Mesenchymal stem cell (in vitro differentiated cells and primary cell): ENCODE results near the gene FGFRL1.

Experiments used
- DNase-seq: peaks from one replicate; pipeline ENCODE4 v3.0.0-alpha.2; 2013
- H2AFZ ChIP-seq: one replicate; pipeline ENCODE4 v1.6.1; 2013; ENCODE audit warnings: low read depth, mild to moderate bottlenecking, control low read depth, inconsistent platforms, low read length, moderate library complexity
- H2AK5ac ChIP-seq: 2 replicates; pipeline ENCODE4 v1.6.1; 2013; ENCODE audit warnings: low read length, moderate library complexity, mild to moderate bottlenecking, inconsistent platforms; ENCODE audit not compliant: severe bottlenecking
- H2BK120ac ChIP-seq: one replicate; pipeline ENCODE4 v1.6.1; 2013; ENCODE audit warnings: low read depth, mild to moderate bottlenecking, inconsistent platforms, low read length, moderate library complexity
- H2BK12ac ChIP-seq, 2 experiments: one replicate each; pipeline ENCODE4 v1.6.1; 2013; ENCODE audit warnings: inconsistent platforms in 2 of 2, low read length in 2 of 2, mild to moderate bottlenecking in 2 of 2, moderate library complexity in 2 of 2, control low read depth in 1 of 2
- H2BK15ac ChIP-seq: one replicate; pipeline ENCODE4 v1.6.1; 2013; ENCODE audit warnings: mild to moderate bottlenecking, low read depth, inconsistent platforms; ENCODE audit not compliant: poor library complexity, severe bottlenecking
- H2BK5ac ChIP-seq: 2 replicates; pipeline ENCODE4 v1.6.1; 2013; ENCODE audit warnings: low read depth, mild to moderate bottlenecking, low read length, control low read depth, inconsistent platforms; ENCODE audit not compliant: poor library complexity, severe bottlenecking
- H3K14ac ChIP-seq, 2 experiments: one replicate each; pipeline ENCODE4 v1.6.1; 2013; ENCODE audit warnings: inconsistent platforms in 2 of 2, low read length in 2 of 2, control low read depth in 1 of 2, mild to moderate bottlenecking in 1 of 2, moderate library complexity in 1 of 2
- H3K18ac ChIP-seq, 2 experiments: one replicate each; pipeline ENCODE4 v1.6.1; 2013; ENCODE audit warnings: inconsistent platforms in 2 of 2, low read length in 2 of 2, control low read depth in 1 of 2, low read depth in 1 of 2, mild to moderate bottlenecking in 1 of 2
- H3K23ac ChIP-seq, 2 experiments: one replicate each; pipeline ENCODE4 v1.6.1; 2013; ENCODE audit warnings: inconsistent platforms in 2 of 2, low read length in 2 of 2, mild to moderate bottlenecking in 2 of 2, moderate library complexity in 2 of 2, control low read depth in 1 of 2
- H3K27ac ChIP-seq: 2 replicates; pipeline ENCODE4 v1.5.1; 2013; ENCODE audit warnings: mild to moderate bottlenecking, moderate library complexity, low read length, control low read depth, inconsistent platforms; ENCODE audit not compliant: poor library complexity, severe bottlenecking
- H3K27me3 ChIP-seq, 2 experiments: 2 replicates each; pipeline versions ENCODE4 v1.6.1 to v1.7.0; 2013; ENCODE audit warnings: low read length in 2 of 2, mild to moderate bottlenecking in 2 of 2, moderate library complexity in 2 of 2, control low read depth in 1 of 2, inconsistent platforms in 1 of 2; ENCODE audit not compliant: control insufficient read depth in 1 of 2, insufficient read depth in 1 of 2
- H3K36me3 ChIP-seq, 2 experiments: 2 replicates each; pipeline versions ENCODE4 v1.6.1 to v1.7.0; 2013; ENCODE audit warnings: low read length in 2 of 2, control low read depth in 1 of 2, inconsistent platforms in 1 of 2, low read depth in 1 of 2, mild to moderate bottlenecking in 1 of 2; ENCODE audit not compliant: insufficient read depth in 2 of 2, control insufficient read depth in 1 of 2
- H3K4ac ChIP-seq, 2 experiments: one replicate each; pipeline ENCODE4 v1.6.1; 2013; ENCODE audit warnings: inconsistent platforms in 2 of 2, low read length in 2 of 2, mild to moderate bottlenecking in 2 of 2, moderate library complexity in 2 of 2, control low read depth in 1 of 2, low read depth in 1 of 2
- H3K4me1 ChIP-seq: 2 replicates; pipeline ENCODE4 v1.6.1; 2013; ENCODE audit warnings: low read depth, low read length, control low read depth; ENCODE audit not compliant: control insufficient read depth, insufficient read depth
- H3K4me2 ChIP-seq: 2 replicates; pipeline ENCODE4 v1.6.1; 2013; ENCODE audit warnings: low read length, mild to moderate bottlenecking, inconsistent platforms; ENCODE audit not compliant: poor library complexity, severe bottlenecking
- H3K4me3 ChIP-seq, 2 experiments: 2 replicates each; pipeline versions ENCODE4 v1.5.1 to v1.7.0; 2013; ENCODE audit warnings: low read length in 2 of 2, mild to moderate bottlenecking in 2 of 2, control low read depth in 1 of 2, low read depth in 1 of 2; ENCODE audit not compliant: insufficient read depth in 1 of 2
- H3K79me1 ChIP-seq: replicated peaks from 2 replicates; pipeline ENCODE4 v1.6.1; 2013; ENCODE audit warnings: mild to moderate bottlenecking, control low read depth, low read length, inconsistent platforms; ENCODE audit not compliant: poor library complexity, severe bottlenecking
- H3K9ac ChIP-seq: 2 replicates; pipeline ENCODE4 v1.7.0; 2013; ENCODE audit warnings: mild to moderate bottlenecking, low read length, moderate library complexity
- H3K9me3 ChIP-seq: 2 replicates; pipeline ENCODE4 v1.7.0; 2013; ENCODE audit warnings: mild to moderate bottlenecking, low read length; ENCODE audit not compliant: control insufficient read depth
- H4K8ac ChIP-seq: one replicate; pipeline ENCODE4 v1.6.1; 2013; ENCODE audit warnings: inconsistent platforms, mild to moderate bottlenecking, low read length, moderate library complexity
- H4K91ac ChIP-seq: one replicate; pipeline ENCODE4 v1.6.1; 2013; ENCODE audit warnings: mild to moderate bottlenecking, low read length, inconsistent platforms
- WGBS: methylation state at CpG from one replicate; pipeline ENCODE4 v1.1.7; 2013; ENCODE audit warnings: mixed read lengths; 5-methylcytosine and 5-hydroxymethylcytosine counted together

FGFRL1 gene

GRCh38 chr4:992297-993110, 18.9 kb upstream of the FGFRL1 start:
- Histone ChIP-seq H2BK5ac (no peak overlapping the region), H4K91ac (no peak overlapping the region), H3K14ac (peak overlapping the region in 1 of 2 experiments; percentile 19), H2AK5ac (no peak overlapping the region), H3K4me1 (peaks cover 39% of the 10 kb centered on the region), H2BK15ac (no peak overlapping the region), H3K23ac (no peak overlapping the region), H3K4me2 (peak overlapping the region; percentile 31), H3K9ac (no peak overlapping the region), H3K27ac (no peak overlapping the region), H3K4ac (no peak overlapping the region), H3K79me1 (peaks cover 23% of the 10 kb centered on the region), H3K4me3 (no peak overlapping the region), H3K36me3 (peaks cover 19 to 44% of the 10 kb centered on the region in 2 experiments), H3K18ac (no peak overlapping the region), H2BK12ac (no peak overlapping the region), H4K8ac (no peak overlapping the region), H3K9me3 (no peaks in the 10 kb centered on the region), H2BK120ac (no peak overlapping the region), H3K27me3 (peaks cover 13 to 18% of the 10 kb centered on the region in 2 experiments), H2AFZ (no peak overlapping the region)
- WGBS = 74% methylated on average over 24 of the region's 25 CpGs
- peak; percentile 71 for DNase-seq

DNA sequence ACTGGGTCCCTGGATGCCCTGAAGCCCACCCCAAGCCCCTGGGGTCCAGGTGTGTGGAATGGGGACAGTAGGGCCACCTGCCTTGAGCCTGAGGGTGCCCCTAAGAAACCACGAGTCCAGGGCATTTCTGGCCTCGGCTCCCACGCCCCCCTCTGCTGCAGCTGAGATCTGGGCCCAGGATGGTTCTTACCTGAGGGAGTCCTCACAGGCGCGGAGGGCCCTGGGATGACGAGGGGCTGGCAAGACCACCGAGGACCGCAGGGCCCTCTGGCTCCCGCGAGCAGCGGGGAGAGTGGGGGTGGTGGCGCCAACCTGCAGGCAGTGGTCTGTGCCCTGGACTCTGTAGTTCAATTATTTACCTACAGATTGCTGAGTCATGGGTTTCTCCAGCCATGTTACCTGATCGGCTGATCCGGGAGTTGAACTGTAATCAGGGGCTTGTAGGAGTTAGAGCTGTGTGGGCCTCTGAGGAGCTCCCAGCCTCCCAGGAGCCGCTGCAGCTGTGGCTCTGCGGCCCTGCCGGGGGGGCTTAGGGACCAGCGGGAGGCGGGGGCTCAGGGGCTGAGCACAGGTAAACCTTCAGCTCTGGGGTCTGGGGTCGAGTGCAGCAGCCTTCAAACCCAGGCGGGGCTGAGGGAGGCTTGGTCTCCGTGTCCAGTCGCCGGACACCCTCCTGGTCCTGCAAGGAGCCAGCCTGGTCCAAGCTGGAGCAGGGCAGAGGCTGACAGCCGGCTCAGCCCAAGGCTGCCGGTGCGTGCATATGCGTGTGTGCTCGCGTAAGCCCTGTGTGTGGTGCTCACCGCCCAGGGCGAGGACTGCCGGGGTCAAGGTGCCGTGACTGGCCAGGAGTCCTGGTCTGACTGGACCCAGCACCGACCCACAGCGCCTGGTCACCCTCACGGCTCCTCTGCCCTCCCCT, 18.1 kb upstream of the FGFRL1 start, which contains the start of gene SLC26A1:
TSS of gene SLC26A1 (minus strand) at position 294 of the 919 bp plus-strand sequence. CDS start 1,701 bp downstream, outside the sequence.
- H2BK12ac ChIP-seq = peak within 1 kb of the TSS in 1 of 2 experiments; percentile 15
- 89% methylated on average over 34 of the region's 37 CpGs for WGBS
- H2BK5ac ChIP-seq = no peak within 1 kb of the TSS
- H2AFZ ChIP-seq = no peak within 1 kb of the TSS
- H3K9ac ChIP-seq = no peak within 1 kb of the TSS
- peaks cover 18% of the 10 kb centered on the region for H3K79me1 ChIP-seq
- no peak within 1 kb of the TSS for H3K4me3 ChIP-seq
- no peak within 1 kb of the TSS for H3K27ac ChIP-seq
- no peak within 1 kb of the TSS for H4K8ac ChIP-seq
- H3K18ac ChIP-seq = no peak within 1 kb of the TSS
- peaks cover 22 to 26% of the 10 kb centered on the region in 2 experiments for H3K27me3 ChIP-seq
- peak within 1 kb of the TSS in 1 of 2 experiments; percentile 19 for H3K14ac ChIP-seq
- no peak within 1 kb of the TSS for H2AK5ac ChIP-seq
- H3K36me3 ChIP-seq = peaks cover 19 to 39% of the 10 kb centered on the region in 2 experiments
- H3K23ac ChIP-seq = no peak within 1 kb of the TSS
- no peak within 1 kb of the TSS for H2BK15ac ChIP-seq
- peak within 1 kb of the TSS; percentile 31 for H3K4me2 ChIP-seq
- H3K4me1 ChIP-seq = peaks cover 33% of the 10 kb centered on the region
- no peak within 1 kb of the TSS for H4K91ac ChIP-seq
- no peak within 1 kb of the TSS for H2BK120ac ChIP-seq
- DNase-seq = no peak
- H3K4ac ChIP-seq = no peak within 1 kb of the TSS
- no peaks in the 10 kb centered on the region for H3K9me3 ChIP-seq

DNA sequence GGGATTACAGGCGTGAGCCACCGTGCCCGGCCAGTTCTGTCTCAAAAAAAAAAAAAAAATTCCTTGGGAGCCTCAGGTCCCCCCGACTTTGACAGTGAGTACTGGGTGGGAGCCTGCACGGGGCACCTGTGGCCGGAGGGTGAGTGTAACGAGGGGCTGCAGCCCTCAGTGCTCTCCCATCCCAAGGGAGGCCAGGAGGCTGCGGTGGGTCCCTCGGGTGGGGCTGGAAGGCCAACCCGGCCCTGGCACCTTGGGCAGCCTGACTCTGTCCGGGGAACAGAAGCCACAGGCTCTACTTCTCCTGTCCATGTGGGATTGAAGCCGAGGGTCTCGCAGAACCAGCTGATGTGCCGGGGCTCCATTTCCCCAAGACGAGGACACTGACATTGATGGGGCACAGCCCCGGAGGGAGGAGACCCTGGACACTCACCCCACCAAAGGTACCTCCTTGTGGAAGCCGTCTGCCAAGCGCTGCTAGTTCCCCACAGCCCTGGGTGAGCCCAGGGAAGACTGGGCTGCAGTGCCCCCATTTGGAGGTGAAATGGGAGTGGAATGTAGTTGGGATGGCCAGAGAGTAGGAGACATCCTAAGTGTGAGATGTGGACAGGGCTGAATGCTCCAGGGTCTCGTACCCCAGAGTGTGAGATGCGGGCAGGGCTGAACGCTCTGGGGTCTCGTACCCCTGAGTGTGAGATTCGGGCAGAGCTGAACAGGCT, 16.0 kb upstream of the FGFRL1 start:
- Histone ChIP-seq H3K4me1 (peaks cover 33% of the 10 kb centered on the region), H3K14ac (no peak overlapping the region), H3K4me2 (no peak overlapping the region), H2AK5ac (no peak overlapping the region), H2BK15ac (no peak overlapping the region), H3K9ac (no peak overlapping the region), H3K27ac (no peak overlapping the region), H2BK12ac (no peak overlapping the region), H3K18ac (no peak overlapping the region), H3K23ac (no peak overlapping the region), H4K91ac (no peak overlapping the region), H3K27me3 (peaks cover 33 to 37% of the 10 kb centered on the region in 2 experiments), H3K4me3 (no peak overlapping the region), H4K8ac (no peak overlapping the region), H2BK120ac (no peak overlapping the region), H3K79me1 (peaks cover 7% of the 10 kb centered on the region), H2BK5ac (no peak overlapping the region), H3K4ac (no peak overlapping the region), H3K36me3 (peaks cover 9 to 18% of the 10 kb centered on the region in 2 experiments), H3K9me3 (no peaks in the 10 kb centered on the region), H2AFZ (no peak overlapping the region)
- 87% methylated on average over 23 of the region's 23 CpGs for WGBS
- DNase-seq = no peak
